ENCODE data around the gene ITIH5. TPM values are rescaled to one million over a fixed set of nuclear protein-coding genes. Genes with fewer than 3 reads are reported as not detected.

The ITIH5 gene
- total and polyA plus RNA-seq, 2 of the 8 experiments (the other 6 are each of a cell fraction or from before 2014, with no cell fraction given): 5.8 to 7.6 TPM

- TF ChIP-seq MAX (IDR thresholded peaks at IDR 0.05) (no peak), BCL11A (IDR thresholded peaks at IDR 0.05; ENCODE audit: low read depth in 2 of 2, low read length in 2 of 2) (no peak), SUZ12 (IDR thresholded peaks at IDR 0.05; ENCODE audit: low read length) (no peak), TBP (IDR thresholded peaks at IDR 0.05; ENCODE audit: low read depth, low read length) (no peak)
- TF ChIP-seq, protein P1, sequence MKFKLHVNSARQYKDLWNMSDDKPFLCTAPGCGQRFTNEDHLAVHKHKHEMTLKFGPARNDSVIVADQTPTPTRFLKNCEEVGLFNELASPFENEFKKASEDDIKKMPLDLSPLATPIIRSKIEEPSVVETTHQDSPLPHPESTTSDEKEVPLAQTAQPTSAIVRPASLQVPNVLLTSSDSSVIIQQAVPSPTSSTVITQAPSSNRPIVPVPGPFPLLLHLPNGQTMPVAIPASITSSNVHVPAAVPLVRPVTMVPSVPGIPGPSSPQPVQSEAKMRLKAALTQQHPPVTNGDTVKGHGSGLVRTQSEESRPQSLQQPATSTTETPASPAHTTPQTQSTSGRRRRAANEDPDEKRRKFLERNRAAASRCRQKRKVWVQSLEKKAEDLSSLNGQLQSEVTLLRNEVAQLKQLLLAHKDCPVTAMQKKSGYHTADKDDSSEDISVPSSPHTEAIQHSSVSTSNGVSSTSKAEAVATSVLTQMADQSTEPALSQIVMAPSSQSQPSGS (IDR thresholded peaks at IDR 0.05; ENCODE audit: low read length): no peak
These were observed 4.2 kb downstream of the ITIH5 start (continued) for GRCh38 chr10:7662522-7662921.

Measured in H1 (cell line).